ENCODE results near the gene FBXL4.

Gene FBXL4

GRCh38 chr6:98836025-98836961 lies 111.5 kb downstream of the FBXL4 start:
- TF ChIP-seq, protein P1, sequence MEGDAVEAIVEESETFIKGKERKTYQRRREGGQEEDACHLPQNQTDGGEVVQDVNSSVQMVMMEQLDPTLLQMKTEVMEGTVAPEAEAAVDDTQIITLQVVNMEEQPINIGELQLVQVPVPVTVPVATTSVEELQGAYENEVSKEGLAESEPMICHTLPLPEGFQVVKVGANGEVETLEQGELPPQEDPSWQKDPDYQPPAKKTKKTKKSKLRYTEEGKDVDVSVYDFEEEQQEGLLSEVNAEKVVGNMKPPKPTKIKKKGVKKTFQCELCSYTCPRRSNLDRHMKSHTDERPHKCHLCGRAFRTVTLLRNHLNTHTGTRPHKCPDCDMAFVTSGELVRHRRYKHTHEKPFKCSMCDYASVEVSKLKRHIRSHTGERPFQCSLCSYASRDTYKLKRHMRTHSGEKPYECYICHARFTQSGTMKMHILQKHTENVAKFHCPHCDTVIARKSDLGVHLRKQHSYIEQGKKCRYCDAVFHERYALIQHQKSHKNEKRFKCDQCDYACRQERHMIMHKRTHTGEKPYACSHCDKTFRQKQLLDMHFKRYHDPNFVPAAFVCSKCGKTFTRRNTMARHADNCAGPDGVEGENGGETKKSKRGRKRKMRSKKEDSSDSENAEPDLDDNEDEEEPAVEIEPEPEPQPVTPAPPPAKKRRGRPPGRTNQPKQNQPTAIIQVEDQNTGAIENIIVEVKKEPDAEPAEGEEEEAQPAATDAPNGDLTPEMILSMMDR (IDR thresholded peaks at IDR 0.05; ENCODE audit: borderline replicate concordance, insufficient read depth, low read depth, low read length), result no peak
- H3K4me3 ChIP-seq (ENCODE audit: low read depth, low read length), result no peak overlapping the region

GRCh38 chr6:98835149-98836024 lies 112.4 kb downstream of the FBXL4 start:
- no peak overlapping the region for H3K4me3 ChIP-seq (ENCODE audit: low read depth, low read length)
- TF ChIP-seq, protein P1 (IDR thresholded peaks at IDR 0.05; ENCODE audit: borderline replicate concordance, insufficient read depth, low read depth, low read length), result no peak

GRCh38 chr6:98834060-98835031 lies 113.4 kb downstream of the FBXL4 start, which contains the start of gene POU3F2:
Gene POU3F2 (plus strand): TSS chr6:98834574. CDS start chr6:98834874, 300 bp downstream.
- no peak within 1 kb of the TSS for H3K4me3 ChIP-seq (ENCODE audit: low read depth, low read length)
- TF ChIP-seq, protein P1 (IDR thresholded peaks at IDR 0.05; ENCODE audit: borderline replicate concordance, insufficient read depth, low read depth, low read length), result no peak

DNA sequence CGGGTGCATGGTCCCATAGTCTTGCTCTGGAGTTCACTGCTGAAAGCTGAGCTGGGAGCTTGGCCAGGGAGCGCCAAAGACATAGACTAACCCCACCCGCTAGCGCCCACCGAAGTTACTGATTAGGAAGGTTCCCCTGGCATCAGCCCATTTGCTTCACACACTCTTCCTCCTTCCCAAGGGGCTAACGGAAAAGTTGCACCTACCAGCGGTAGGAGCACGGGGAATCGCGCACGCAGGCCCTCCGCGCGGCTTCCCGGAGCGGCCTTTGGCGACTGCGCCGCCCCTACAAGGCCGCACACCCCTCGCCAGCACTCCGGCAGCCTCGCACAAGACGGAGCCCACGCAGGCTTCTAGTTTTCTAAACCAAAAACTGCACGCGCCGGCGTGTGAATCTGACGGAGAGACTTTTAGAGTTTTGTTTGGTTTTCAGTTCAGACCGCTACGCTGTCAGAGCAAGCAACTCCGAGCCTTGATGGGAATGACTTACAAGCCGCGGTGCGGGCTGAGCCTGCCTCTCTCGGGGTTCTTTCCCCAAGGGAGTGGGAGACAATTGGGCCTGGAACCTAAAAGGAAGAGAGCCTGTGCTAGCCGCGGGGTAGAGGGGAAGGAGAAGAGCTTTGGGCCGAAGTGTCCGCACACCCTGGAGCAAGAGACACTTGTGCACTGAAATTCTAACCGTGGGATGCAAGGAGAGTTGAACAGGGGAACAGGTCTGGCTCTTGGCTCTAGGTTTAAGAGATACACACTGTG lies 114.3 kb downstream of the FBXL4 start:
- H3K4me3 ChIP-seq (ENCODE audit: low read depth, low read length), result no peak overlapping the region

DNA sequence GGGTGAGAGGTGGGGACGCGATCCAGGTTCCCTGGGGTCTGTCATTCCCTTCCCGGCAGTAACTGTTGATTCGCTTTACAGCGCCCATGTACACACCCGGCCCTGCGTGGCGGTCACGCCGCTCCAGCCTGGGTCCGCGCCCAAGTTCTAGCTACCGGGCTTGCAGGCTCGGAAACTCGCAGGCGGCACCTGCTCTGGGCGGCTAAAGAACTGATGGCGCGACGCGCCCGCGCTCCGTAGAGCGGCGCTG lies 114.8 kb downstream of the FBXL4 start:
- H3K4me3 ChIP-seq (ENCODE audit: low read depth, low read length), result no peak overlapping the region
- TF ChIP-seq, protein P1 (IDR thresholded peaks at IDR 0.05; ENCODE audit: borderline replicate concordance, insufficient read depth, low read depth, low read length), result no peak

More for the DNA sequence above, 114.3 kb downstream of the FBXL4 start:
- TF ChIP-seq, protein P1 (IDR thresholded peaks at IDR 0.05; ENCODE audit: borderline replicate concordance, insufficient read depth, low read depth, low read length), result 0 out of 2 replicates have a peak, but pooled peaks have one; percentile 1

Data from GM12875 (cell line).